NCI-H2107 treated with DMSO at 0.1 percent for 48 hours (cell line): ENCODE results near the gene TNFSF11.

Experiments used
- DNase-seq: peaks from one replicate; lab custom pipeline; 2025; ENCODE audit not compliant: unreplicated experiment; lab: John Stamatoyannopoulos, UW

The TNFSF11 gene, protein sequence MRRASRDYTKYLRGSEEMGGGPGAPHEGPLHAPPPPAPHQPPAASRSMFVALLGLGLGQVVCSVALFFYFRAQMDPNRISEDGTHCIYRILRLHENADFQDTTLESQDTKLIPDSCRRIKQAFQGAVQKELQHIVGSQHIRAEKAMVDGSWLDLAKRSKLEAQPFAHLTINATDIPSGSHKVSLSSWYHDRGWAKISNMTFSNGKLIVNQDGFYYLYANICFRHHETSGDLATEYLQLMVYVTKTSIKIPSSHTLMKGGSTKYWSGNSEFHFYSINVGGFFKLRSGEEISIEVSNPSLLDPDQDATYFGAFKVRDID

DNA sequence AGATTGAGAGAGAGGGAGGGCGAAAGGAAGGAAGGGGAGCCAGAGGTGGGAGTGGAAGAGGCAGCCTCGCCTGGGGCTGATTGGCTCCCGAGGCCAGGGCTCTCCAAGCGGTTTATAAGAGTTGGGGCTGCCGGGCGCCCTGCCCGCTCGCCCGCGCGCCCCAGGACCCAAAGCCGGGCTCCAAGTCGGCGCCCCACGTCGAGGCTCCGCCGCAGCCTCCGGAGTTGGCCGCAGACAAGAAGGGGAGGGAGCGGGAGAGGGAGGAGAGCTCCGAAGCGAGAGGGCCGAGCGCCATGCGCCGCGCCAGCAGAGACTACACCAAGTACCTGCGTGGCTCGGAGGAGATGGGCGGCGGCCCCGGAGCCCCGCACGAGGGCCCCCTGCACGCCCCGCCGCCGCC, at the start of gene TNFSF11:
TSS of gene TNFSF11 (plus strand) at position 142 of the 400 bp plus-strand sequence. CDS start at position 294, 152 bp downstream.
- peak; percentile 5 for DNase-seq

DNA sequence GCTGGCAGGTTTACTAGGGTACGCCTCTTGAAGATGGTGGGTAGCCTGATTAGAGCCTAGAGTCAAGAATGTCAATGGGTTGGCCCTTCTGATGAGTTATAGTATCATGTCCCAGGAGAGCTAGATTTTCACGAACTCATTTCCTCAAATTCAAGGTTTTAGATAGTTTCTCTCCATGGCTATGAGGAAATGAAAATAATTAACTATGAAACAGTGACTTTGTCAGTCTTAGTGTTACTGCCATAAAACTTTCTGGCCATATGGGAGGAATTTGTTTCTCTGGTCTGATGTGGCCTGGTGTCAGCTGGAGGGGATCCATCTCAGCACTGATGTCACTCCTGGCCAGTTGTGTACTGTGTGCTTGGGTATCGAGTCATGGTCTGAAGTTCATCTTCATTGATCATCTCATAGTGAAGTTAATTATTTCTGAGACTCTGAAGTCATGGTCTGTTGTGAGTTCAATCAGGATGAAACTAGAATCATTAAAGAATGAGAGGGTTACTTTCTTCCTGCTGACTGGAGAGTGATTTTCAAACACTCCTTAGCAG, 49.4 kb upstream of the TNFSF11 start:
- no peak for DNase-seq

DNA sequence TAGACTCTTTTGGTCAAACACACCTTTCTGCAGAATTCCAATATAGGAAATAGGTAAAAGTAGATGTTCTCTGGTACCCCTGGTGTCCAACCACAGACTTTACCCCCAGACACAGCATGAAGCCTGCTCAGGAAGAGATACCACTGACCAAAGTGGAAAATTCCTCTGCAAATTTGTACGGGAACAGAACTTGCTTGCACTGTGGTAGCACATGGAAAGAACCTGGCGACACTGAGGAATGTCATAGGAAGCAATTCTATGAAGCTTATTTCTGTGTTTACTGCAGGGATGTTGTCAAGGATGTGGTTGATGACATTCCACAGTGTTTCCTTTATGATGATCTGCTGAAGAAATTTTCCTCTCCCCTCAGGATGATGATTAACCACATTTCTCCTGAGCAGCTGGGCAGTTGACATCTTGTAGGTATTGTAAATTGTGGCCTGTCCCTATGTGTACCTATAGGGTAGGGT, 48.9 kb upstream of the TNFSF11 start:
- DNase-seq = no peak

DNA sequence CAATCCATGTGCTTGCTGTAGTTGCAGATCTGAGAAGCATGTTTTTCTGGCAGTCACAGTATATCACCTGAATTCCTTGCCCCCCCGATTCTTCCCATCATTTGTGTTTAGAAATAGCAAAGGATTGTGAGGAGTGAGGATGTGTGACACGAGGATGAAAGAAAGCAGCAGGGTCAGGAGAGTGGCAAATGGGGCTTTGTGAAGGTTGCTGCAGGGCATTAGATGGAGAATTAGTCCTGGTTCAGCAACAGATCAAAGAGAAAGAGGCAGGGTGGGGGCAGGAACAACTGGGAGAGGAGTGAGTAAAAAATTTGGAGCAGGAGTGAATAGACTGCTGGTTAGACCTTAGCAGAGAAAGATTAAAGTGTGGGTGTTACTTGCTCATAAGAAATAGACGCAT, 47.7 kb upstream of the TNFSF11 start:
- no peak for DNase-seq

DNA sequence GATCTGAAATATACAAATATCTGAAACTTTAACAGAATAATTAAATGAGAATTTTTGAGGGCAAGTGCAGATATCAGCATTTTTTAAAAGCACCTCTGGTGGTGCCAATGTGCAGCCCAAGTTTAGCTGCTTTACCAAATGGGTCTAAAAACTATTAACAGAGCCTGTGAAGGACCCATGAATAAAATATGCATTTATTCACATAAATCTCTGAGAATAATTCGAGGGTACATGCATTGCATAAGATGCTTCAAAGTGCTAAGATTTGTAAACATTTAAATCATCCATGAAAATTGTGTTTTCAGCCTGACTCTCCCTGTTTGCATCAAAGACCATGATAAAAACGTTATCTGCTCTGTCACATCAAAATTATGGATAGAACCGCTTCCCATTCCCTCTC, 47.1 kb upstream of the TNFSF11 start:
- no peak for DNase-seq

DNA sequence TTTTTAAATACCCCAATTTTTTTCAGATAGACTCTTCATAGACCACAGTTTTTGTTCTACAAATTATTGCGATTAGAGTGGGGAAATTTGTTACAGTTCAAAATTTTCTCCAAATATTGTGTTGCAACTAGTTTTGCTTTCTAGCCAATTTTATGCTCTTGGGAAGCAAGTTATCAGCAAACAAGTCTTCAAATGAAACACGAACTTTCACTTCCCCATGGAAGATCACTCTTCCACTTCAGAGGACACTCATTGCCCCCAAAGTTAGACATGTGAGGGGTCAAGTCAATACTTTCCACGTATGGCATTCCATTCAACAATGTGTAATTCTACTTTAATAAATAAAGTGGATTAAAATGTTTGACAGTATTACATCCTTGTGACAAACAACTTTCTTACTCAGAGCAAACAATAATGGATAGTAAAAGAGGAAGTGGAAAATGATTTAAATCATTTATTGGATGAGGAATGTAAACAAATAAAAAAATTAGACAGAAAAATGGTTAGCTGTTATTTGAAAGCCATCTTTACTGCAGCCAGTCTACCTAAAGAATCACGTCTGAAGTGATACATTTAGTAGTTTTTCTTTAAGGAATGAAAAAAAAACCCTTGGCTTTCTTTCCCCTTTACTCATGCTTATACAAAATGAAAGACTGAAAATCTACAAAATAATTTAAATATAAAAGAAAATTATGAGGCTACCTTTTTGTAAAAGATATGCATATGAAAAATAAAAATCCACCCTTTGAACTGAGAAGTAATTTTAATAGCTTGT, 41.2 kb upstream of the TNFSF11 start:
- DNase-seq = no peak

DNA sequence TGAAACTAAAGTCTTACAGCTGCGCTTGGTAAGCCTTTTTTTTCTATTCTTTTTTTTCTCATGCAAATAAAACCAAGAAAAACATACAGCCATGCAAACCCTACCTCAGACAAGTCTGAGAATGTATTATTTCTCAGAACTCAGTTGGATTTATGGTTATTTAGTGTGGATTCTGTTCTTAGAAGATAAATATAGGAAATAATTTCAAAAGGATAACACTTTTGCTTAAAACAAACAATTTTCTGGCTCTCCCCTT, 40.7 kb upstream of the TNFSF11 start:
- no peak for DNase-seq

DNA sequence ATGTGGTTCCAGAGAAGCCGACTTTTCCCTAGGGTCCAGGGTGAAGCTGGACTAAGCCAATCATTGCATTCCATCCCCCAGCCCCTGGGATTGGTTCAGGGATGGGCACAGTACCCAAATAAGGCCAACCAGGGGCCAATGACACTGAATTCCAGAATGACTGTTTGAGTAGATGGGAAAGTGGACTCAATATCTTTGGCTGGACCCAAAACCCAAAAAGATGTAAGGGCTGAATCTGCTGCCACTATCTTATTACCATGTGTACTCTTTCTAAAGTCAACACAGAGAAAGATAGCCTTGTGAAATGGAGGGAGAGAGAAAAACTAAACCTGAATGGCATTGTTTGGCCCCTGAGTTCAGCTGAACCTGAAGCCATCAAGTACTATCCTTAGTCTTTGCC, 39.2 kb upstream of the TNFSF11 start:
- DNase-seq = no peak

DNA sequence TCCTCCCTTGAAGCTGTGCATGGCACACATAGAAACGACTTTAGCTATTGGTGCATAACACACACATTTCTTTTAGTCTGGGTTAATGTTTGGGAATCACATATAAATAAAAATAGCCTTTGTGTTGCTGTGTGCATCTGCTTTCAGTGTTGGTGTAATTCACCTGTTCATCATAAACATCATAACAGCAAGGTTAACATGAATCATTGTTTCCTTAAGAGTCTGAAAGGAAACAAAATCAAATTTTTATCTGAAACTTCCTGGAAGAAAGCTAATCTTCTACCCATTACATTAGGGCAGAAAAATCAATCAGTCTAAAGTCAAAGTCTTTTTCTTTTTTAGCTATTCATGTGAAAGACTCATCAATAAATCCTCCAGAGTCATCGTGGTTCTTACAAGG, 35.0 kb upstream of the TNFSF11 start:
- DNase-seq = no peak

DNA sequence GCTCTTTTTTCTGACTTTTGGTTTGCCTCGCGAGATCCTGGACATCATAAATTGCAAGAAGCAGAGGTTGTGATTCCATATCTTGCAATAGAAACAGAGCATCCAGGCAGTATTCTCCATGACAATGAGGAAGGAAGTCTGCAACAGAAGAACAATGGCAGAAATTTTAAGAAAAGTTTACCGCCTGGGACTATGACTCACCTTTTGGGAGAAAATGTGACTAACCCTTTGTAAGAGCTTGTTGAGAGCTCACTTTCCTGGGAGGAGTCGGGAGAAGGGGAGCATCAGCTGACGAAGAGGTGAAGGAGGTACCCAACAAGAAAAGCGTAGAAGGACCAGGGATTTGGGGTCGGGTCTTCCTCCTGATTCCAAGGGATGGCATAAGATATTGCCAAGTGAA, 34.3 kb upstream of the TNFSF11 start:
- DNase-seq = no peak

DNA sequence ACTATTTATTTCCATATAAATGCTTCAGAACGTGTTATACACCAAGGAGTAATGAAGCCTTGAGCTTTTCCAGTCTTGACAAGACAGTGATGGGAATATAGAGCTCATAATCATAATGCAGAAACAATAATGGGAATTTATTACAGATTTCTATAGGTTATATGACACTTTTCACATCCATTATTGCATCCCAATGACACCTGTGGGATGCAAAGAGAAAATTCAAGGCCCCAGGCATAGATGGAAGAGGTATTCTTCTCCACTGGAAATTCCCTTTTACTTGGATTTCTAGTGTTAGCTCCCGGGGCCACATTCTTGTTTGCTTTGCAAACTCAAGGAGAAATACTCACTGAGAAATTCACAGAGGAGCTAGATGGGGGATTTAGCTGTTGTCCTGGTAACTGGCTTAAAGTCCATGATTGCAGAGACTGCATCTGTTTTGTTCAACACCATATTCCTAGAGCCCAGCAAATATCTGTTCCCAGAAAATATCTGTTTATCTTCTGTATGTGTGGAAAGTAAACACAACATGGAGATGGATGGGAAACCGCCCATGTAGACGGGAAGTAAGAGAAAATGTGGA, 30.6 kb upstream of the TNFSF11 start:
- DNase-seq = no peak

DNA sequence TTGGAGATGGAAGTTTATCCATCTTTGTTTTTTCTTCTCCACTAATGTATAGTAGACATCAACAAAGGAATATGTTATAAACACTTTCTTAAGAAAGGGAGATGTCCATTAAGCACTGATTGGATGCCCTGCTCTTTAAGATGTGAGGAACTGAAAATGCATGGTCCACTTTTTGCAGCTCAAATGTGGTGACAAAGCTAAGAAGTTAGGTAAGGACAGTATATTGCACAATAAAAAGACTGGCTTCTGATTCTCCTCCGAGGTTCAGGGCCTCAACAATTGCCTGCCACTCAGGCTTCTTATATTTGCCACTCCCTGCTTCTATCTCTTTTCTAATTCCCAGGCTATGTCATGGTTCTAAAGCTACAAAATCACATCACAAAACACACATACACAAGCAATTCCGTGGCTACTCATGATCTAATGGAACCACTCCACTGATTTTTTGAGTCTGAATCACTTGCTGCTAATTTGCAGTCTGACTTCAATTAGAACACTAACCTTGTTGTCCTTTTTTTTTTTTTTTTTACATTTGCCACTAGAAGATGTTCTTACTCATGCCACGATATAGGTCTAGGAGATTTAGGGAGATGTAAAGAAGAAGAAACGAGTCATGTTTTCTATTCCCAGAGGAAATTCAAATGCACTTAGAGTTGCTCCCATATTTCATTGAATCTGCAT, 29.6 kb upstream of the TNFSF11 start:
- no peak for DNase-seq

DNA sequence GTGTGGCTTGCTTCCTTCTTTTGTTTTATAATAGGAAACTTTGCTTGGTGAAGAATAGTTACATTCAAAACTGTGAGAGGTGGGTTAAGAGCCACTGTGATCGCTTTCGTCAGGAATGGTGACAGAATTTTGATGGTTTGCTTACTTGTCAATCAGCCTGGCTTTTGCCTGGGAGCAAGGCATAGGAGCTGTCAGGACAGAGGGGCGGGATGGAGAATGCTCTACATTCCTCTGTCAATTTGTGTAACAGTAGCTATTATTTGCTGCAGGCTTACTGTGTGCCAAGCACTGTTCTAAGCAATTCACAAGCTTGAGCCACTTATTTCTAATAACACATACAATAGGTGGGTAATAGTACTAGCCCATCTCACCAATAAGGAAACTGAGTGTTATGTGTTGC, 28.1 kb upstream of the TNFSF11 start:
- no peak for DNase-seq

DNA sequence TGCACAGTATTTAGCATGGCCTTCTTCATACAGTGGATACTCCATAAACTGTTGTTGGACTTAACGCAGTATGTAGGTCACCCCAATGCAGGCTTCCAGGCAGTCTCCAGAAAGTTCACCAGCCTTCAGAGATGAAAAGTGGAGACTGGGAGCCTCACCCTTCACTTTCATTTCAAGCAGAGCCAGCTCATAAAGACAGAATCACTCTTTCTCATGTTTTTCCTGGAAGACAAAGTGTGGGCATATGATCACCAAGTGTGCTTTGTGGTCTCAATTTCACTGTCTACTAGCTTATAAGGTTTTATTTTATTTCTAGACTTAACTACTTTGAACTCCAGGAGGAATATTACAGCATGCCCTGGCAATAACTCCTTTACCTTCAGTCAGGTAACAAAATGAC, 26.3 kb upstream of the TNFSF11 start:
- no peak for DNase-seq

DNA sequence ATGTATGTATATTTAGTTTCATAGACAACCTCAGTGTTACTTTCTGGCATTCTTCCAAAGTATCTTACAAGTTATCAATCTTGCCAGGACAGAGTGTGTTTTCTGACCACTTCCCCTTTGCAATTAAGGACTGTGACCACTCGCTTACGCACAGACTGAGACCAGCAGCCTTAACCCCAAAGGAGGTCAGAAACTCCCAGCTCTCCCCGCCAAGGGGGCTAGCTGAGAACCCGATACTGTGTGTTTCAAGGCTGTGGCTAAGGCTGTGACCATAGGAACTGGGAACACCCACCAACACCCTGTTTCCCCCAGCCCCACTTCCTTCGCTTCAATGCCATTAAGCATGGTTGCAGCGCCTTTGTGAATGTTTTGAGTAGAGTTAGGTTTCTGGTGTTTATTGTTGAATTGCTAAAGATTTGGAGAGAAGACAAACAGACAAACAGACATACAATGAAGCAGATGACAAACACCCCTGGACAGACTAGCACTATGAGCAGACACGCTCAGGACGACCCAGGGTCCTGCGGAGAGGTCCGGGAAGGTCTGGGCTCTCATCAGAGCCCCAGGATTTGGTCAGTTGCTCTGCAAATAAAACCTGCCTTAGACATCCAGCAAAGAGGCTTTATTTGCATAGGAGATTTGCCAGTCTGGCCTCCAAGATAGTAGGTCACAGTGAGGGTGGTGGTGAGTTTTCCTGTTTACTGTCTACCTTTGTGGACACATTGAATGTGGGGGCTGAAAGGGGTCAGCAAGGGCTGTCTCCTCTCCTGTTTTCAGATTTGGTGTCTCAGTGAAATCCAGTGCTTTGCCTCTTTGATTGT, 25.0 kb upstream of the TNFSF11 start:
- DNase-seq = no peak

DNA sequence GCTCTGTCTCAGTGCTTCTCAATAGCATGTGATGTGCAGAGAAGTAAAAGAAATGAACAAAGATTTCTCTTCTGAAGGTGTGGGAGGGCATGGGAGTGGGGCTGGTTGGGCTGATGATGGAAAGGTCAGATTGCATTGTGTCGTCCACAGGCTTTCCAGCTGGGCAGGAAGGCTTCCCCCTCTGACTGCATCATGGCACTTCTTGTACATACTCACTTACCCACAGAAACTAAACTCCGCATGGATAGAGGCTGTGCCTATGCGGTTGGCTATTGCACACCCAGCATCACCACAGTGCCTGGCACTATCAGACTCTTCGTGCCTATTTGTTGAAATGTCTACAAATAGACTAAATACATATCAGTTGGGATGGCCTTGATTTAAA, 24.4 kb upstream of the TNFSF11 start:
- DNase-seq = no peak

DNA sequence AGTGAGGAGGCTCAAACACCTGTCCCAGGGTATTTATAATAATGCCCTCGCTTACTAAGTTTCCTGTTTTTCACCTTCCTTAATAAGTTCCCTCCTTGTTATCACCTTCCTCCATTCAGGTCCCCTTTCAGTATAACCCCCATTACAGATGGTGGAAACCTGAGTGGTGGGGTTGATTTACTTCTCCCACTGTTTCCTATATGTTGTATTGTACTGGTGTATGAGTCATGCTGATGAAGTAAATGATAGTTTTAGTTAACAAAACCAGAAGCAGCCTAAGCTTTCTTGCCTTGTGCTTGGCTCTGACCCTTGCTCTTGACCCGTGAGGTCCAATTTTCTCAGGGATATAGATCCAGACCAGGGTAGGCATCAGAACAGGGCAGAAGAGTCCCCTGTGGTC, 22.3 kb upstream of the TNFSF11 start:
- no peak for DNase-seq

DNA sequence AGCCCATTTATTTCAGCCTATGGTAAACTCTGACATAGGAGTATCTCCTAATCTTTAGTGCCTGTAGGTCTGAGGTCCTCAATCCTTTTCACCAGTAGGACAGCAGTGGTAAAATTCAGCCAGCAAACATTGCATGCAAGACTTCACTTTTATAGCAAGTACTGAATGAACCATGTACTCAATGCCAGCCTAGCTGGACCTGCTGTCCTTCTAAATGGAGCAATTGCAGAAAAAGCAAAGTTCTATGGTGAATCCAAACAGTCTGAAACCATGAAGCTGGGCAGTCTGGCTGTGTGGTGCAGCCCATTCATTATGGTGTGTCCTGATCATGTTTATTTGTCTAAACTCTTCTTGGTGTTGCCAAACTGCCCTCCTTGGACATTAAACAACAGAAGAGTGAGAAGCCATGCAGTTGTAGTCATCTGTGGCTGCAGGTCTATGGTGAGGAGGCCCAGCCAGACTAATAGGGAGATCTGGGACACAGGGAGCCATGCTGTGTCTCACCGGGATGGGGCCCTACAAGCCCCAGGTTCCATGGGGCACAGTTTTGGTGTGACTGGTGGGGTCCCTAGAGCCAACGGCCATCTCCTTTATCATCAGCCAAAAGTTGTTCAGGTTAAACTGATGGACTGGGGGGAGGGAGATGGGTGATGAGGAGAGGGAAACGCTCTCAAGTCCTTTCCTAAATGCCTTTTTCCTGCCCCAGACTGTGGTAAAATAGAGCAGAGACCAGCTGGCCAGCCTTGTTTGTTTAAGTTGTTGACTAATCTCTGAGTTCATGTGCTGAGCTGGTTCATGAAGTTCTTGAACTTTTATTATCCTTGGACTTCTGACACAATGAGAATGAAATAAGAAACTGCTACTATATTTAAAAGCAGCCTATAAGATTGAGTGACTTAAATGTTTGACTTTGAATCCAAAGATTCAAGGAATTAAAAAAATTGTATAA, 20.6 kb upstream of the TNFSF11 start:
- DNase-seq = no peak

DNA sequence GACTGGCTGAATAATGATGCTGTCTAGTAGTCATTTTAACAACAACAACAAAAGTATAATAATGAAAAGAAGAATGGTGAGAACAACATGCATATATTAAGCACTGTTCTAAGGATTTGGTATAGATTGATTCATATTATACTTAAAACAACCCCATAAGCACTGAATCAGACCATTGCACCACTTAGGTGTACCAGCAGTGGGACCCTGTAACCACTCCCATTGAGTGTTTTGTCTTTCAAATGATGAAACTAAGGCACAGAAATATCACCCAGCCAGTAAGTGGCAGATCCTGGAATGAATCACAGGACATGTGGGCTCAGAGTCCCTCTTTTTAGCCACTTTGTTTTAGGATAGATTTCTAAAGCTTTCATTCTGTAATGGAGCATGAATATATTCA, 14.9 kb upstream of the TNFSF11 start:
- no peak for DNase-seq
